Bronchial epithelial cell (primary cell): Measurements from ENCODE around the gene TRIM40. TPM values are rescaled to one million over a fixed set of nuclear protein-coding genes. Genes with fewer than 3 reads are reported as not detected.
A peak's percentile ranks its signal among the peaks of the same experiment; 100 is the strongest.

Experiments
- DNase-seq: peaks from one replicate; pipeline ENCODE4 v3.0.0-alpha.2; 2010; ENCODE audit warnings: low read depth
- FAIRE-seq: peaks from 2 replicates; lab custom pipeline; 2011; peaks lifted over from hg19 to GRCh38; lab: Jason Lieb, UNC
- H3K27me3 ChIP-seq: 2 replicates; pipeline ENCODE4 v1.5.1; 2011; ENCODE audit warnings: low read length; ENCODE audit not compliant: control insufficient read depth, insufficient read depth
- H3K36me3 ChIP-seq: 2 replicates; pipeline ENCODE4 v1.5.1; 2011; ENCODE audit warnings: low read length; ENCODE audit not compliant: control insufficient read depth, insufficient read depth
- H3K4me3 ChIP-seq: 2 replicates; pipeline ENCODE4 v1.5.1; 2011; ENCODE audit warnings: mild to moderate bottlenecking, low read depth, low read length, control low read depth
- CTCF ChIP-seq: IDR thresholded peaks from 2 replicates; pipeline ENCODE4 v1.5.1; 2011; ENCODE audit warnings: mild to moderate bottlenecking, moderate library complexity, low read length, control low read depth, inconsistent platforms; ENCODE audit not compliant: insufficient read depth, severe bottlenecking
- total RNA-seq: library from RNA; depleted of rRNA; stranded (reverse); fragments of >200 nt; gene quantifications from 2 replicates; pipeline ENCODE4 v1.2.1, GENCODE V29; 2014

The TRIM40 gene
- total RNA-seq, result not detected in 2 replicates

GRCh38 chr6:30135757-30136156, at the start of gene TRIM40:
TRIM40 (plus strand) TSS chr6:30136140; CDS start chr6:30137037, 897 bp downstream.
- no peak for FAIRE-seq
- H3K27me3 ChIP-seq, result no peaks in the 10 kb centered on the region
- H3K4me3 ChIP-seq, result no peak within 1 kb of the TSS
- DNase-seq, result no peak
- no peak for TF ChIP-seq CTCF
- no peaks in the 10 kb centered on the region for H3K36me3 ChIP-seq

GRCh38 chr6:30087876-30088275, 48.1 kb upstream of the TRIM40 start:
- H3K4me3 ChIP-seq, result no peak overlapping the region
- FAIRE-seq (no peak), DNase-seq (peak; percentile 67)
- no peaks in the 10 kb centered on the region for H3K36me3 ChIP-seq
- H3K27me3 ChIP-seq, result no peaks in the 10 kb centered on the region
- no peak for TF ChIP-seq CTCF

DNA sequence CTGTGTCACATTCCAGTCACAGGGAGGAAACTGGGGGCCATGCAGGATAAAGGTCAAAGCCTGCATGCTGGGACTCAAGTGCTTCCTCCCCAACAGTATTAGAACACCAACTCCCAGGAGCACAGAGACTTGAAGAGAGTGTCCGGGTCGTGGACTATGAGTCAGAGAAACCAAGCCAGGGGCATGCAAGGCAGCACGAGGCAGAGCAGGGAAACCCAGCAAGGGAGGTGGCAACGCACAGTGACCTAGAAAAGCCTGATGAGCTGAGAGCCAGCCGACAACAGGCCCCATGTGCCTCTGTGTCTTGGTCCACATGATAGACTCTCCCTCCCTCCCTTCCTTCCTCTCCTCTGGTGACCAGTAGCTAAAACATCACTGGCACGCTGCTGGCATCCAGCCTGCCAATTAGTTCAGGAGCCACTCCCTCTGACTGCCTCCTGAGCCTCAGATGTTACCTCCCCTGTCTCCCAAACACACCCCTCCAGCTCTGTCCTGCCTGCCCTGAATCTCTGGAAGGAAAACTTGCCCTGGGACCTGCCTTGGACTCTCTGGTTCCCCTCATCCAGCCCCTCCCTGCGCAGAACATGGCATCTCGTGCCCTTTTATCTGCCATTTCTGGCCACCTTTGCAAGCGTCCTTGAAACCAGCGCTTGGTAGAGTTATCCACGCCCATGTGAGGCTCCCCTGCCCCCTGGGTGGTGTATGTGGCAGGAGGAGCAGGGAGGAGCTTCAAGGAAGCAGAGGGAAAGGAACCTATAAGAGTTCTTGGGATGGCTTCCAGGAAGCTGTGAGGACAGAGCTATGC, 44.2 kb upstream of the TRIM40 start:
- DNase-seq (peak; percentile 68), FAIRE-seq (peak; percentile 58)
- Histone ChIP-seq H3K27me3 (peaks cover 1% of the 10 kb centered on the region), H3K36me3 (no peaks in the 10 kb centered on the region), H3K4me3 (no peak overlapping the region)
- TF ChIP-seq CTCF, result no peak

DNA sequence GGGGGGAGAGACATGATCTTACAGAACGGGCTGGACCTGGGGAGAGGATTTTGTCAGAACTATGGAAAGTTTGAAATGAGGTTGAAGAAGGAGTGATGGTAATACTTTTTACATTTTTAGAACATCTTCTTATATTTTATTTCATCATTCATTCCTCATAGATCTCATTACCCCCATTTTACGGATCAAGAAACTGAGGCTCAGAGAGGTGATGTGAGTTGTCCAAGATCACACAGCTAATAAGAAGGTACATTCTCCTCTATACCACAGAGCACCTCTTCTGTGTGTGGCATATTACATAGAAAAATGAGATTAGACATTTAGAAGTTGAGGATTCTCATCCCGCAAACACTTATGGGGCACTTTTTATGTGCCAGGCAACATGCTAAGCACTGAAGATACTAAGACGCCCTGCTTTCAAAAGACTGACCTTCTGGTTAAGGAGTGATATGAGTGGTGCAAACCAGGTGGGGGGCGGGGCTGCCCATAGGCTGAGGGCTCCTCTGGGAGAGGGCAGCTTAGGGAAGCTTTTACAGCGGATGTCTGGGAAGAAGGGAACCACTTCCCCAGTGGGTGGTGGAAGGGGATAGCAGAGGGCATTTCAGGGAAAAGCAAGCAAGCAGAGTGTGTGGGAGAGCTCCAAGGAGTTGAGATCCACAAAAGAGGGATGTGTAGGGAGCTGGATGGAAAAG, 42.9 kb upstream of the TRIM40 start:
- Histone ChIP-seq H3K4me3 (no peak overlapping the region), H3K27me3 (peaks cover 1% of the 10 kb centered on the region), H3K36me3 (no peaks in the 10 kb centered on the region)
- FAIRE-seq (no peak), DNase-seq (no peak)
- TF ChIP-seq CTCF, result no peak

- Histone ChIP-seq H3K36me3 (no peaks in the 10 kb centered on the region), H3K4me3 (no peak overlapping the region), H3K27me3 (peaks cover 1% of the 10 kb centered on the region)
- no peak for FAIRE-seq
- DNase-seq, result no peak
- no peak for TF ChIP-seq CTCF
Measured at GRCh38 chr6:30093951-30094661, 41.8 kb upstream of the TRIM40 start.
